ENCODE measurements around the gene SLC22A8. TPM values are rescaled to one million over a fixed set of nuclear protein-coding genes. Genes with fewer than 3 reads are reported as not detected.

SLC22A8 gene
- total and polyA plus RNA-seq, 2 experiments from 2014 or later: not detected

DNA sequence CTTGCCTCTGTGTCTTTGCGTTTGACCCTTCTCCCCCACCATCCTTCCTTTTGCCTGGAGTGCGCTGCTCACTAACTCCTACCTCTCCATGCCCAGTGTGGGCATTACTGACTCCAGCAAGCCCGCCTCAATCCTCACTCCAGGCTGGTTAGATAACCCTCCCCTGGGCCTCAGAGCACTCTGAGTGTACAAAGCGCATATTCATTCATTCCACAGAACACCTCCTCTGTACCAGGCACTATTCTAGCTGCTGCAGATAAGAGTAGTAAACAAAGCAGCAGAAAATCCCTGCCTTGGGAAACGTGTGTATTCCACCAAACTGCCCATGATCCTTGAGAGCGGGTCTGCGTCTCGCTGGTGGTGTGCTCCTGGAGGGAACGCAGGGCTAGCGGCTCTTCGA, 3.2 kb downstream of the SLC22A8 start:
- no peak overlapping the region for H3K9ac ChIP-seq
- no peaks in the 10 kb centered on the region for H3K4me1 ChIP-seq (ENCODE audit: insufficient read depth)
- no peaks in the 10 kb centered on the region for H4K20me1 ChIP-seq (ENCODE audit: insufficient read depth)
- no peak overlapping the region for H3K4me3 ChIP-seq
- H3K9me3 ChIP-seq (ENCODE audit: low read depth): no peaks in the 10 kb centered on the region
- no peak for TF ChIP-seq EZH2 (IDR thresholded peaks at IDR 0.05; ENCODE audit: insufficient read depth, poor library complexity, severe bottlenecking)
- no peak for TF ChIP-seq EZH2phosphoT487 (IDR thresholded peaks at IDR 0.05; ENCODE audit: insufficient read depth, low read depth)
- no peak for DNase-seq
- 60 to 61% methylated on average over 11 of the region's 11 CpGs for WGBS, 2 experiments (ENCODE audit: low coverage in 1 of 2, low lambda C conversion rate in 2 of 2, missing lambda C conversion rate in 2 of 2)
- no peak overlapping the region for H2AFZ ChIP-seq
- no peak overlapping the region for H3K4me2 ChIP-seq (ENCODE audit: unreplicated experiment)
- no peaks in the 10 kb centered on the region for H3K79me2 ChIP-seq (ENCODE audit: insufficient read depth)
- H3F3A ChIP-seq (ENCODE audit: insufficient read depth): no peaks in the 10 kb centered on the region
- no peaks in the 10 kb centered on the region for H3K9me2 ChIP-seq (ENCODE audit: insufficient read depth)
- no peaks in the 10 kb centered on the region for H3K36me3 ChIP-seq (ENCODE audit: low read depth)
- no peak overlapping the region for H3K27ac ChIP-seq
- in situ Hi-C loops (cut with MboI): no loop called here
- H3K27me3 ChIP-seq (replicated peaks; ENCODE audit: insufficient read depth): no peaks in the 10 kb centered on the region; the same call in 1 of the 2 replicates

DNA sequence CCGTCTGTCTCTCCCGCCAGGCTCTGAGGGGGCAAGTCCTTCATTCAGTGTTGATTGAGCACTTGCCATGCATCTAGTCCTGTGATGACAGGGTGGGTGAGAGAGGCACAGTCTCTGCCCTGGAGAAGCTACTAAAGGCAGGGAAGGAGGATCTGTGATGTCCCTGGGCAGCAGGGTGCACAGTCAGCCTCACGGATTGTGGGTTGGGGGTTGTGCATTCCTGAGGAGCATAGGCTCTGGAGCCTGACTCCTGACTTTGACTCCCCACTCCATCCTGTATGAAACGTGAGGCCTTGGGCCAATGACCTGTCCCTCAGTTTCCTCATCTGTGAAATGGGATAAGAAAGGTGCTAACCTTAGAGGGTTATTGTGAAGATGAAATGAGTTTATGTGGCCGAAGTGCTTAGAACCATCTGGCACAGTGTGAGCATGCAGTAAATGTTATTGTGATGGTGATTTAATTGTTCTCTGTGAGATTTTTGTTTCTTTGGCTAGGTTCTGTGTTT, 4.7 kb downstream of the SLC22A8 start:
- Histone ChIP-seq H3K9me2 (ENCODE audit: insufficient read depth) (no peaks in the 10 kb centered on the region), H3K9ac (no peak overlapping the region), H3K9me3 (ENCODE audit: low read depth) (no peaks in the 10 kb centered on the region), H4K20me1 (ENCODE audit: insufficient read depth) (no peaks in the 10 kb centered on the region), H3K4me3 (no peak overlapping the region), H3K27me3 (replicated peaks; ENCODE audit: insufficient read depth) (no peaks in the 10 kb centered on the region; the same call in 1 of the 2 replicates), H3F3A (ENCODE audit: insufficient read depth) (no peaks in the 10 kb centered on the region), H3K27ac (no peak overlapping the region), H3K36me3 (ENCODE audit: low read depth) (no peaks in the 10 kb centered on the region), H3K79me2 (ENCODE audit: insufficient read depth) (no peaks in the 10 kb centered on the region), H3K4me1 (ENCODE audit: insufficient read depth) (no peaks in the 10 kb centered on the region), H3K4me2 (ENCODE audit: unreplicated experiment) (no peak overlapping the region), H2AFZ (no peak overlapping the region)
- DNase-seq: no peak
- WGBS, 2 experiments (ENCODE audit: low coverage in 1 of 2, low lambda C conversion rate in 2 of 2, missing lambda C conversion rate in 2 of 2): 43 to 56% methylated on average over 5 of the region's 5 CpGs
- TF ChIP-seq EZH2phosphoT487 (IDR thresholded peaks at IDR 0.05; ENCODE audit: insufficient read depth, low read depth): no peak
- no peak for TF ChIP-seq EZH2 (IDR thresholded peaks at IDR 0.05; ENCODE audit: insufficient read depth, poor library complexity, severe bottlenecking)
- in situ Hi-C loops (cut with MboI): no loop called here

DNA sequence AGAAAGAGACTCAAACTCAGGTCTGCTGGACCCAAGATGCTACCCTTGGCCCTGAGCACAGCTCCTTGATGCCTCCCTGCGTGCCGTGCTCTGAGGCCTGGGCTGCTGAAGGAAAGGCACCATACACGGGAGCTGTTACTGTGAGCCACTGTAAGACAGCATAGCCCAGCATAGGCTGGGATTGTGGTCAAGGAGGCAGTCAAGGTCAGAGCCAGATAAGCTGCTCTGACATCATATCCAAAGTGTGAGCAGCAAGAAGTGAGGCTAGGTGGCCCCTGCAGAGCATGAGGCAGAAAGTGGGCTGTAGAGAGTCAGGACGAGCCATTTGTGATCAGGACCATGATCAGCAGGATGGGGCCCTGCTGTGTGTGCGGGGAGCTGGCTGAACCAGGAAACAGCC, 7.7 kb downstream of the SLC22A8 start:
- H2AFZ ChIP-seq: no peak overlapping the region
- no peak overlapping the region for H3K4me3 ChIP-seq
- H3K79me2 ChIP-seq (ENCODE audit: insufficient read depth): no peaks in the 10 kb centered on the region
- TF ChIP-seq EZH2 (IDR thresholded peaks at IDR 0.05; ENCODE audit: insufficient read depth, poor library complexity, severe bottlenecking) (no peak), EZH2phosphoT487 (IDR thresholded peaks at IDR 0.05; ENCODE audit: insufficient read depth, low read depth) (no peak)
- in situ Hi-C loops (cut with MboI): no loop called here
- WGBS, 2 experiments (ENCODE audit: low coverage in 1 of 2, low lambda C conversion rate in 2 of 2, missing lambda C conversion rate in 2 of 2): 52 to 55% methylated on average over 5 of the region's 5 CpGs
- H3K27me3 ChIP-seq (replicated peaks; ENCODE audit: insufficient read depth): peaks cover 14% of the 10 kb centered on the region
- no peaks in the 10 kb centered on the region for H4K20me1 ChIP-seq (ENCODE audit: insufficient read depth)
- DNase-seq: no peak
- H3K36me3 ChIP-seq (ENCODE audit: low read depth): no peaks in the 10 kb centered on the region
- H3K4me2 ChIP-seq (ENCODE audit: unreplicated experiment): no peak overlapping the region
- no peaks in the 10 kb centered on the region for H3K9me3 ChIP-seq (ENCODE audit: low read depth)
- H3K4me1 ChIP-seq (ENCODE audit: insufficient read depth): no peaks in the 10 kb centered on the region
- no peak overlapping the region for H3K9ac ChIP-seq
- H3K9me2 ChIP-seq (ENCODE audit: insufficient read depth): no peaks in the 10 kb centered on the region
- H3K27ac ChIP-seq: no peak overlapping the region
- H3F3A ChIP-seq (ENCODE audit: insufficient read depth): no peaks in the 10 kb centered on the region

DNA sequence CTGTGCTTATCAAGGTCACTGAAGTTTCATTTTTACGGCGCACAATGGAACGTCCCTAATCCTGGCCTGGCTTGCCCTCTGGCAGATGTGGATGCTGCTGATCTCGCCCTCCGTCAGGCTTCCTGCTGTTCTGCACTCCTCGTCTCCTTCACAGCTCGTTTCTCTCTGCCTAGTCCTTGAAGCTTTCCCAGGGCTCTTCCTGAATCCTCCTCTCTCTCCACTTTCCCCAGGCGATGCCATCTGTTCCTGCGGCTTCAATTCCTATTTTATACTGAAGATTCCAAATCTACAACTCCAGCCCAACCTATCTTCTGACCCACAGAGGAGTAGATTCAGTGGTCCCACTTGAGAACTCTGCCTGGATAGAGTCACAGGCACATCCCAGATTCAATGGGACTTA, 14.2 kb downstream of the SLC22A8 start:
- H3K9ac ChIP-seq: no peak overlapping the region
- H3K9me2 ChIP-seq (ENCODE audit: insufficient read depth): no peaks in the 10 kb centered on the region
- H2AFZ ChIP-seq: no peak overlapping the region
- H4K20me1 ChIP-seq (ENCODE audit: insufficient read depth): no peaks in the 10 kb centered on the region
- H3K79me2 ChIP-seq (ENCODE audit: insufficient read depth): no peaks in the 10 kb centered on the region
- no peak overlapping the region for H3K4me2 ChIP-seq (ENCODE audit: unreplicated experiment)
- 59 to 64% methylated on average over 9 of the region's 9 CpGs for WGBS, 2 experiments (ENCODE audit: low coverage in 1 of 2, low lambda C conversion rate in 2 of 2, missing lambda C conversion rate in 2 of 2)
- H3K27me3 ChIP-seq (replicated peaks; ENCODE audit: insufficient read depth): peaks cover 14% of the 10 kb centered on the region
- no peak for DNase-seq
- no peaks in the 10 kb centered on the region for H3F3A ChIP-seq (ENCODE audit: insufficient read depth)
- TF ChIP-seq EZH2phosphoT487 (IDR thresholded peaks at IDR 0.05; ENCODE audit: insufficient read depth, low read depth) (no peak), EZH2 (IDR thresholded peaks at IDR 0.05; ENCODE audit: insufficient read depth, poor library complexity, severe bottlenecking) (no peak)
- no peak overlapping the region for H3K4me3 ChIP-seq
- H3K9me3 ChIP-seq (ENCODE audit: low read depth): no peaks in the 10 kb centered on the region
- no peak overlapping the region for H3K27ac ChIP-seq
- H3K4me1 ChIP-seq (ENCODE audit: insufficient read depth): no peaks in the 10 kb centered on the region
- in situ Hi-C loops (cut with MboI): no loop called here
- H3K36me3 ChIP-seq (ENCODE audit: low read depth): no peaks in the 10 kb centered on the region

DNA sequence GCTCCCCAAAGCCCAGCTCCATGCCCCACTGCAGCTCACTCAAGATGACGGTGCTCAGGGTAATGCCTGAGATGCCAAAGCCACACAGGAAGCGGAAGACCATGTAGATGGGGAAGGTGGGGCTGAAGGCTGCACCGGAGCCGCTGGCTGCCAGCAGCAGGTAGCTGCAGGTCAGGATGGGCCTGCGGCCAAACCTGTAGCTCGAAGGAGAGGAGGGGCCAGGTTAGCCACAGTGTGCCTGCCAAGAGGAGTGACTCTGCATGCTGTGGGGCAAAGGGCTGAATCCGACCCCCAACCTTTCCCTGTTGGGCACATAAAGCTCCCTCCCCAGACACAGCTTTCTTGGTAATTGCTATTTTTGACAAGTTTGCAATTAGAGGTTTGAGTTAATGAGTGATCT, 16.0 kb downstream of the SLC22A8 start:
- no peak overlapping the region for H2AFZ ChIP-seq
- whole genome bisulfite sequencing, 2 experiments (ENCODE audit: low coverage in 1 of 2, low lambda C conversion rate in 2 of 2, missing lambda C conversion rate in 2 of 2): 71 to 73% methylated on average over 7 of the region's 7 CpGs
- in situ Hi-C loops (cut with MboI): loop anchor here (10.0 kb wide), 1 partner anchor 55 kb away; no protein-coding TSS in a partner anchor

More for the DNA sequence above, 16.0 kb downstream of the SLC22A8 start:
- Histone ChIP-seq H3K36me3 (ENCODE audit: low read depth) (no peaks in the 10 kb centered on the region), H3K4me1 (ENCODE audit: insufficient read depth) (no peaks in the 10 kb centered on the region), H3K9ac (no peak overlapping the region), H3F3A (ENCODE audit: insufficient read depth) (no peaks in the 10 kb centered on the region), H3K4me2 (ENCODE audit: unreplicated experiment) (no peak overlapping the region), H3K27ac (no peak overlapping the region), H4K20me1 (ENCODE audit: insufficient read depth) (no peaks in the 10 kb centered on the region), H3K9me2 (ENCODE audit: insufficient read depth) (no peaks in the 10 kb centered on the region), H3K27me3 (replicated peaks; ENCODE audit: insufficient read depth) (peaks cover 10% of the 10 kb centered on the region), H3K79me2 (ENCODE audit: insufficient read depth) (no peaks in the 10 kb centered on the region), H3K4me3 (no peak overlapping the region), H3K9me3 (ENCODE audit: low read depth) (no peaks in the 10 kb centered on the region)
- no peak for TF ChIP-seq EZH2phosphoT487 (IDR thresholded peaks at IDR 0.05; ENCODE audit: insufficient read depth, low read depth)
- TF ChIP-seq EZH2 (IDR thresholded peaks at IDR 0.05; ENCODE audit: insufficient read depth, poor library complexity, severe bottlenecking): no peak
- DNase-seq: no peak

Measured in GM23248 (cell line).